HG03064 (cell line): ENCODE results near the gene PDE2A.
"Not testable (repeated sequence)": the region's sequence is repeated elsewhere in the genome, so short reads cannot be mapped to it uniquely, and the experiment has no call there.

ENCODE experiments used
- ATAC-seq: cut with Tn5 transposase; IDR thresholded peaks from one replicate; pipeline ENCODE4 v1.9.1; 2021; ENCODE audit warnings: low read depth; ENCODE audit not compliant: unreplicated experiment

PDE2A gene

DNA sequence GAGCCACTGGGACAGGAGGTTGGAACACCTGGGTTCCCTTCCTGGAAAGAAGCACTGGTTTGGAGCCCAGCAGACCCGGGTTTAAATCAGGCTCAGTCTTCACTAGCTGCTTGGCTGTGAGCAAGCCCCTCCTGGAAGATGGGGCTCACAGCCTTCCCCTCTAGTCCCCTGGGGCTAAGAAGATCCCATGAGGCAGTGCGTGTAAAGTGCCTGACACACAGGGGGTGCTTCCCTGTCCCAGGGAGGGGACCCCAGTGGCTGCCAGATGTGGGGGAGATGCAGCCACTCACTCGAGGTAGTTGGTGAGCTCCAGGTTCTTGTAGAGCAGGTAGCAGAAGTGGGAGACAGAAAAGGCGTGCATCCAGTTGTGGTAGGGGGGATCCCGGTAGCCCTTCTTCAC lies 93.2 kb downstream of the PDE2A start:
- ATAC-seq, result no peak

DNA sequence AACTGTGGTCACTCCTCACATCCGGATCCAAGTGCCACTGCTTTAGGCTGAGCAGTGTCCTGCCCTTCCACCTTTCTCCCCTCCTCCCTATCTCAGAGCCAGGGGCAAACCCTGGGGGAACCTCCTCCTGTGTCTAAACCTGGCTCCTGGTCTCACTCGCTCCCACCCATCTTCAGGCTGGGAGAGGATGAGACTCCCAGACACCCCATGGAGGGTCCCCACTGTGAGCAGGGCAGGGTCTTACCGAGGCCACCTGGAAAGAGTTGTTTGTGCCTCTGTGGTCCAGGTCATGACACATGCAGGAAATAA lies 93.6 kb downstream of the PDE2A start:
- no peak for ATAC-seq

DNA sequence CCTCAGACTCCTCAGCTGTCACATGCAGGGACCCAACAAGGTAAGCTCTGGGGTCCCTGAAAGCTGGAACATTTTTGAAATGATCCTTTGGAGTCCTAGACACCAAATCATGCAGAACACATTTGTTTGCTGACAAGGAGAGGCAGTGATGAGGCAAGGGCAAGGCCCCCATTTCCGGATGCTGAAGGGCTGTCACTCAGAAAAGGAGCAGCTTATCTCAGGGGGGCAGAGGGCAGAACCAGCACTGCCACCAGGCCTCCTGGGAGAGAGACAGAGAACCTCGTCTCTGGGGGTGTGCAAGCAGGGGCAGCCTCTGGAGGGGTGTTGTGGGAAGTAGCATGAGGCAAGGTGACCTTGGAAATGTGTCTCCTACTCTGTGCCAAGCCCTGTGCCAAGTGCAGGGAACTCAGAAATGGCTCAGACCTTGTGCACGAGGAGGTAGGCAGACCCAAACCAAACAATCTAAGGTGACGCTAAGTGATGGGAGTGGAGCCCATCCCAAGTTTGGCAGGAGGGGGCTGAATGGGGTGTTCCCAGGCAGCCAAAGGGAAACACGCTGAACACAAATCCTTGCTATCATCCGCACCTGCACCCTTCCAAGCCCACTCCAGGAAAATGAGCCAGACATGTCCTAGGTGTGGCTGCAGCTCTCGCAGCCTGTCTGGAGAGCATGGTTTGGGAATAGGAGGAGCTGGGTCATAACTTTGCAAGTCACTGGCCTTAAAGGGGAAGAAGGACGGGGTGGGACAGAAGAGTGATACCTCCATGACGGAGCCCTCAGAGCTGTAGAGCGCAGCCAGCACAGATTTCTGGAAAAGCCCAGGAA lies 94.2 kb downstream of the PDE2A start:
- no peak for ATAC-seq

DNA sequence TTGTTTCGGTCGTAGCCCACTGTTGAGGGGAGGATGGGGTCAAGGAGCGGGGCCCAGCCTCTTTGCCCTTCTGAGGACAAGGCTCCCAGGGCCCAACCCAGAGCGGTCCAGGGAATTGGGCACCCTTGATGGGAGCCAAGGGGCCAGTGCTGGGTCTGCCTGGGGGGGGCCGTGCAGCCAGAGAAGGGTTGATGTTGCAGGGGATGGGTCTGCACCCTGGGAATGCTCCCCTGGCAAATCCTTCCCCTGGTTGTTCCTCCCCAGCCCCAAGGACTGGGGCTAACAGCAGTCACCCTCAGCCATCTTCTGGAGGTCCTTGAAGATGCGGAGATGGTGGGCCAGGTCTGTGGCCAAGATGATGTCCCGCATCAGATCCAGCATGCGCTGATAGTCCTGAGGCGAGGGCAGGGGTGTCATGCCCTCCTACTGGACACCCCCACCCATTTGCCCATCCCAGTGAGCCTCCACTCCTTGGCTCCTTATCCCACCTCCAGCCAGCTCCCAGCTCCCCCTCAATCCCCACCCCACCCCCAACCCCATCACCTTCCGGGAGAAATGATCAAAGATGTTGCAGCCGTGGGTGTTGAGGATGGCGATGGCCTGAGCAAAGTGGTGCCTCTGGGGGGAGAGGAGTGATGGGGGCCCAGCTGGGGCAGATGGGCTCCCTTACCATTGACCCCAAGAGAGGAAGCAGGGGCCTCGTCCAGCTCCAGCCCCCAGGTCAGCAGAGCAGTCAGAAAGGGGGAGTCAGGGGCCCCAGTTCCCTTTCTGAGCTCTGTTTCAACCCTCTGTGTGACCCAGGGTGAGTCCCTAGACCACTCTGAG lies 95.0 kb downstream of the PDE2A start:
- no peak for ATAC-seq

DNA sequence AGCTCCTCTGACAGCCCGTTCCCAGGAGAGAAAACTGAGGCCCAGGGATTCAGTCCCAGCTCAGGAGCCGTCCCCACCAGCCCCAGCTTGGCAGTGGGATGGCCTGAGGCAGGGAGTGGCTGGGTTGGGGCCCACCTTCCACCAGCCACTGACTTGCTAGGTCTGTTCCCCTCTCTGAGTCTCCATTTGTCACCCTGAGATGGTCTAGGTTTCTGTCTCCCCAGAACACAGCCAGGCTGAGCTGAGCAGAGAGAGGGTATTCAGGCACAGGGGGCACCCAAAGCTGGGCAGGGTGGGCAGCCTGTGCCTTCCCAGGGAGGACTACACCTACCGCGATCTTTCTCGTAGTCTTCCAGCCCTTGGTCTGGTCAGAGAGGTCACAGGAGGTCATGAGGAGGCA lies 95.7 kb downstream of the PDE2A start:
- ATAC-seq, result no peak

DNA sequence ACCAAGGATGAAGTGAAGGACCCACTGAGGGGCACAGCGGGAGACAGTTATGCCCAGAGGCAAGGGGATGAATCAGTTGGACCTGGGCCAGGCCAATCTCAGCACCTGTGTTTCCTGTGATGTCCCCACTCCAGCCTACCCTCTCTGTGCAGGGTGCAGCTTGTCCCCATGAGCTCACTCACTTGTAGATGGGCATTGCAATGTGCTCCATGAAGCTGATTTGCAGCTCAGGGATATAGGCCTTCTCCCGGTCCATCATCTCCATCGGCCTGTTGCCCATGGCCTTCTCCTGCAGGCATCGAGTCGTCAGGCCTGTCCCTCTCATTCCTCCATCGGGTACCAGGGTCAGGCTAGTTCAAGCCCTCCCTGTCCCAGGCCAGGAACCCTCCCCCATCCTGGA lies 96.2 kb downstream of the PDE2A start:
- no peak for ATAC-seq

DNA sequence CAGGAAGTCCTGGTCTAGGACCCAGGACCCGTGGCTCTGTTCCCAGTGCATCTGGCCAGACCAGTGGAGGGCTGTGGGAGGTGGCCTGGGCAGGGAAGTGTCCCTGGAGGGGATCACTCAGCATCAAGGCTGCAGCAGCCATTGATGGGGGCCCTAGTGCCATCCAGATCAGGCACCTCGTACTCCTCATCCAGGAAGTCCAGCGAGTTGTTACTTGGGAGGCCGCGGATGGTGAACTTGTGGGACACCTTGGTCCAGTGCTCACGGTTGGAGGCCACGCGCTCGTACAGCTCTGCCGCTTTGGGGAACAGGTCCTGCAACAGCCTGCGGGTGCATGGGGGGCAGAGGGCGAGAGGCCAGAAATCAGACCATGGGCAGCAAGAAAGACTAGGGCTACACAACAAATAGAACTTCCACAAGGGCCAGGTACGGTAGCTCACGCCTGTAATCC lies 96.9 kb downstream of the PDE2A start:
- no peak for ATAC-seq

DNA sequence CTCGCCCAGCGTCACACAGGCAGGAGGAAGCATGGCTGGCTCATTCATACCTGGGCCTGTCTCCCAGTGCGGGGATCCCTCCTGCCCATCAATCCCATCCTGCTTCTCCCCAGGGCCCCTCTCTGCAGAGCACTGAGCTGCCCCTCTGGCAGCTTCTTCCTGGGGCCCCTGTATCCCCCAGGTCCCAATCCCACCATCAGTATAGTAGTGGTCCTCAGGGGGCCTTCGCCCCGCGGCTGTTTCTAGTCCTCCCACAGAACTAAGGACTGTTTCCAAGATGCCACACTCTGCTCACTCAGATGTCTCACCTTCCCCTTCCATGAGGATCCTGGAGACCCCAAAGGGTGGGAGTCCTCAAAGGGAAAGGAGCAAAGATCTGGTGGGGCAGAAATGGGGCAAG lies 97.6 kb downstream of the PDE2A start:
- no peak for ATAC-seq

DNA sequence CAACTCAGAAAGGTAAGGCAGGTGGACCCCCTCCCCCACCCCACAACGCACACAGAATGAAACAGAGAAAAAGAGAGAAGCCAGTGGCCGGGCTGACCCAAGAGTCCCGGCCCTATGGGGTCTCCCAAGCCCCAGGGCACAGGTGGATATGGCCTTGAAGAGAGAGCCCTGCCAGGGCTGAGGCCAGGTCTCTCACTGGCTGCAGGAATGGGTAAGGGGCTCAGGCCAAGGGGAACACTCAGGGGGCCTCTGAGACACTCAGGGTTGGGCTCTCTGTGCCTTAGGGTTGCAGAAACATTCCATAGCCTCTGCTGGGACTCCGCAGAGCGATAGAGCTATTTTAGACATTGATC lies 98.0 kb downstream of the PDE2A start:
- no peak for ATAC-seq

DNA sequence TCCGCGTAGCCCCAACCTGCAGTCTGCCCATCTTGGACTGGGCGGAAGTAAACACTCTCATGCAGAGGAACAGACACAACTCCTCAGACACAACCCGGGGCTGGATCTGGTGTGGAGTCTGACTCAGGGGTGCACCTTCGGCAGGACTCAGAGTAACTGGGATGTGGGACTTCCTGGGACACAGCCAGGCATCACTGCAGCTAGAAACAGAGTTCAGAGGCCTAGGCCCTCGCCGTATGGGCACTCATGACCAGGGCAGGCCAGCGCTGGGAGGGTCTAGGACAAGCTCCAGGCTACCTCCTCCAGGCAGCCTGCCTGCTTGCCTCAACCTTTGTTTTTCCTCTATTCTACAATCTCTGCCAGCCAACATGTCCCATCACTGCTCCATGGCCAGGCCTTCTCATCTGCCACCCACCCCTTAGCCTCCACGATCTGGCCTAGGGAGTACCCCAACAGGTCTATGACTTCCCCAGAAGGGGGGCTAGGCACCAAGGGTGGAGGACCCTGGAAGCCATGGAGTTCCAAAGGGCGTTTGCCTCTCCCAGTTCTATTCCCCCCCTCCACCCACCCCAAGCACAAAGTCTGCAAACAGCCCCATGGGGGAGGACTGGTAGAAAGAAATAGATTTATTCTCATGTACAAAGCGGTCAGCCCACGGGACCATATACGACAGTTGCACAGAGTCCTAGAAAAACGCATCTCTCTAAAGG lies 98.5 kb downstream of the PDE2A start:
- no peak for ATAC-seq

DNA sequence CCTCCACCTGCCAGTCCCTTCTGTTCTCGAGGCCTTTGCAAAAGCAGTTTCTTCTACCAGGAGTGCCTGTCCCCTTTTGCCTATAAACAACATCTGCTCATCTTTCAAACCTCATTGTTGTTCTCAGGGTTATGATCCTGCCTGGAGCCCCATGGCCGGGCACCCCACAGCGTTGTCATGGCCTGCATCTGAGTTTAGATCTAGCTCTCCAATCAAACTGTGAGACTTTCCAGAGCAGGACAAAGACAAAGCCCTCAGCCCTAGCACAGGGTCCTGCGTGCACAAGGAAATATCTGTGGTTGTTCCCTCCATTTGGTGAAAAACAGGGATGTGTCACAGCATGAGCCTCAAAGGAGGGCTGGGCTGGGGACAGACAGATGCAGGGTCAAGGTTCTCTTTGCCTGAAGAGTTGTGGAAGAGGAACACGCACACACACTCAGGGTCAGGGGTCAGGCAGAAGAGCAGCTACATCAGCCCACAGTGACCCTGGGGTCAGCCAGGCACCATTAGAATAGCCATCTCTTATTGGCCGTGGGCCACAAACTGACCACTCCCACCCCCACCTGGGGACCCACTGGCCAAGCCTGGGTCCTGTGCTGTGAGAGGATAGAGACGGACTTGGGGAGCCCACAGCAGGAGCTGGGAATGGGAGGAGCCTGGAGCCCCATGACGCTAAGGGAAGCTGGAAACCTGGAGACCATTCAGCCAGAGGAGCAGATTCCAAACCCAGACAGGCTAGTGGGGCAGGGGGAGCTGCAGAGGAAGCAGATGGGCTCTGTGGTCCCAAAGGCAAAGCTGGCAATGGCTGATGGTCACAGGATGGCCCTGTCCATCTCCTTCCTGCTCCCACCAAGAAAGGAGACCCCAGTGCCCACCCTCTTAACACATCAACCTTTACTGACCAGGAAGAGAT lies 99.4 kb downstream of the PDE2A start:
- no peak for ATAC-seq

DNA sequence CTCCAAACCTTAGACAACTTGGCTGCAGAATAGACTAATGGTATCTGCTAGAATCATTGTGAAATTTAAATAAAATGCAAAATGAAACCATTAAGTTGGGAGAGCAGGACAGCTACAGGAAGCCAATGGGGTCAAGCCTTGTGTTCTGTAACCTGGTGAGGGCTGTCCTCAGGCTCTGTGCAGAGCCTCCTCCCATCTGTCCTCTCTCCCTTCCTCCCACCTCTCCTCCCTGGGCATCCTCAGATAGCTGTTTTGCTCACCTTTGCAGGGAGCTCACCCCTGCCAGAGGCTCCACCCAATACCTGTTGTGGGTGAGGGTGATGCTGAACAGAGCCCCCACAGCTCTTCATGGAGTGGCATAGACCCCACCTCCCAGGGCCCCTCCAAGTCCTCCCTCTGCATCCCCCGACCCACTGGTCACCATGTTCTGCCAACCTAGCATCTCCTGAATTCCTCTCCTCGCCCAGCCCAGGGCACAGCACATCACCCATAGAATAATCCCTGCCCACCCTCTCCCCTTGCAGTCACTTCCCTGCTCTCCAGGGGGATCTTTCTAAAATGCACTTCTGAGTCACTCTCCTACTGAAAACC lies 100.3 kb downstream of the PDE2A start:
- ATAC-seq, result no peak

DNA sequence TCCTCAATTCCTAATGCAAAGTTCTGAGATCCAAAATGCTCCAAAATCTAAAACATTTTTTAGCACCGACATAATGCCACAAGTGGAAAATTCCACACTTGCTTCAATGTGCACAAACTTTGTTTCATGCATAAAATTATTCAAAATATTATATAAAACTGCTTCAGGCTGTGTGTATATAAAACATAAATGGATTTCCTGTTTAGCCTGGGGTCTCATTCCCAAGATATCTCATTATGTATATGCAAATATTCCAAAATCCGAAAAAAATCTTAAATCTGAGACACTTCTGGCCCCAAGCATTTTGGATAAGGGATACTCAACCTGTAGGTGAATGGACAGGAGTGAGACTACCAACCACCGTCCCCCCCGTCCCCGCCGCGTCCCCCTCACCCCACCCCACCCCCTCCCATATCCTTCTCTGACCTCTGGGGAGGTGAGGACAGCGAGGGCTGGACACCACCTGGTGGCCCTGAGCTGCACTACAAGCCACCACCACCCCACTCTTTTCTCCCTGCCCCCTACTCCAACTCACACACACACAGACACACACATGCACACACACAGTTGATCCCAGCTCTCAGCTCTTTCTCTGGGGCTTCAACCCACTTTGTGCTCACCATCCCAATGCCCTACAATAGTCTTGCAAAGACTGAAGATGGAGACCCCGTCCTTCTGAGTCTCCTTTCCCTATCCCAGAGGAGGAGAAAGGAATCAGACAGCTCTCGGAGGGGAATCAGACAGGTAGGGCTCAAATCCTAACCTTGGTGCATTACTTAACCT lies 101.0 kb downstream of the PDE2A start:
- ATAC-seq, result no peak

DNA sequence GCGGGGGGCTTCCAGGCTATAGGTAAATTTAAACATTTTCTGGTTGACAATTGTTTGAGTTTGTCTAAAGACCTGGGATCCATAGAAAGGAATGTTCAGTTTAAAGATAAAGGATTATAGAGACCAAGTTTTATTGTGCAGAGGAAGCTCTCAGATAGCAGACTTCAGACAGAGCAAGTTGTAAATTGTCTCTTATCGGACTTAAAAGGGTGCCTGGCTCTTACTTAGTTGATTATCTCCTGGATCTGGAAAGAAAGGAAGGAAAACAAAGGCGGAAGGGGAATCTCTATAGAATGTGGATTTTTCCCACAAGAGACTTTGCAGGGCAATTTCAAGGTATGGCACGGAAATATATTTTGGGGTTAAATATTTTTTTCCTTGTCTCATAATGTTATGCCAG lies 101.7 kb downstream of the PDE2A start:
- not testable (repeated sequence) for ATAC-seq

DNA sequence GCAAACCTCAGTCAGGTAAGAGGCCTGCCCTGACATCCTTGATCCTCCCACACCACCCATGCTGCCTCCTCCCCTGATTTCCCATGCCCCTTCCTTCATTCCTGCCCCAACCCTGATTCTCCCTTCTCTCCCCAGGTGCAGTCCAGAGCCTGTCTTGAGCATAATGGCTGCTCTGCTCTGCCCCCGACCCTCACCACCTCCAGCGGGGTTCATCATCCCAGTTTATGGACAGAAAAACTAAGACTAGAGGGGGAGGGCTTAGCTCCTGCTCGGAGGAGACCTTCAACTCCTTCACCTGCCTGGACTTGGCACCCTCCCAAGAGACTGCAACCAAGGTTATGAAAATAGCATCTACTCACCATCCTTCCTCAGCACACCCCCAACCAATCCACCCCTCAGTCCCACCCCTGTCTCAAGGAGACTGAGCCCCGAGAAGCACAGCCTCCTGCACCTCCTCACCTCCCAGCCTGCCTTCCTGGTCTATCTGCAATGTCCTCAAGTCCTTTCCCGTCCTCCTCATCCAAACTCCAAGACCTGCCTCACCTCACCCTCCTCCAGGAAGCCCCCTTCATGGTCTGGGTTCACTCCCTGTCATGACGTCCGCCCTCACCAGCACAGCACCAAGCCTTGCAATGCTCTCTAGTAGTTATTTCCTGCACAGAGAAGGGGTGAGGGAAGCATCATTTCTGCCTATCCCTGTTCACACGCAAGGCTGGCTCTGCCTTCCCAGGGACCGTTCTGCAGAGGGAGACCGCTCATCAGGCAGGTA lies 103.1 kb downstream of the PDE2A start:
- ATAC-seq, result no peak

DNA sequence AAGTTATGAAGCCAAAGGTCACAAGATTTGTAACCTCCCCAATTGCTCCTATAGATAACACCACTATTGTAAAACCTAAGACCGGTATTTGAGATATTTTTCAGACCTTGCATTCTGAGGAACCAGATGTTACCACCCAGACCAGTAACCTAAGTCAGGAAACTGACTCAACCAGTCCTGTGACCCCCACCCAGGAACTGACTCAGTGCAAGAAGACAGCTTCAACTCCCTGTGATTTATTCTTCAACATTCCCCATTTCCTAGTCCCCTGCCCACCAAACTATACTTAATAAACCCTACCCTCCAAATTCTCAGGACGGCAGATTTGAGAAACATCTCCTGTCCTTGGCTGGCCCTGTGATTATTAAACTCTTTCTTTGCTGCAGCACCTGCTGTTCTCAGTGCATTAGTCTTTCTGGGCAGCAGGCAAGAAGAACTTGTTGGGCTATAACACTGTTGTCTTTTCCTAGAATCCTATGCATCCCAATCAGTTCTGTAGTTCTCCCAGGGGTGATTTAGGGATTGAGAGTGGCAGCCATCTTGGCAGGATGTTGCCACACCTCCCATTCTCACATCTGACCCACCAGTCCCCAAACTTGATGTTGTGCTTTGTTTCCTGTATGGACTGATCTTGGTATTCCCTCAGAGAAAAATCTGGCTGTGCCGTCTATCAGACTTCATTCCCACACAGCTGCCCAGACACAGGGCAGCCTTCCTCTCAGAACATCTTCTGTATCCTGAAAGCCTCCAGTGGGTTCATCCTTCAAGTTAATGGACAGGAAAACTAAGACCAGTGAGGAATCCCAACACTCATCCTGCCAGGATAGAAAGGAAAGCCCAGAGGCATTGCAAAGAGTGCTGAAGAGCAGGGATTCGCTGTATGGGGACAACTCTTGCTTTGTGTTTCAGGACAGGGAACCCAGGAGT lies 104.0 kb downstream of the PDE2A start:
- no peak for ATAC-seq

DNA sequence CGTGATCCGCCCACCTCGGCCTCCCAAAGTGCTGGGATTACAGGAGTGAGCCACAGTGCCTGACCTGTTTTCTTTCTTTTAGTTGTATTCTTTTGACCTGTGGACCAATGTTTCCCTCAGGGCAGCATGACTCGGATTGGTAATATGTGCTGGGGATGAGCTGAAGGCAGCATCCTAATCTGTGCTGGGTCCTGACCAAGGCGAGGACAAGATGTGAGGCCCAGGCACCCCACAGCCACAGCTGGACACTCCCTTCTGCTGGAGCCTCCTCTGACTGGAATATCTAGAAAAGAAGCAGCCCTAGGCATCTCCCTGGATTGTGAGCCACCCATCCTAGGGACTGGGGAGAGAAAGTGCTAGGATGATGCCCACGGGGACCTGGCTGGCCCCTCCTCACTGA lies 105.4 kb downstream of the PDE2A start:
- no peak for ATAC-seq

DNA sequence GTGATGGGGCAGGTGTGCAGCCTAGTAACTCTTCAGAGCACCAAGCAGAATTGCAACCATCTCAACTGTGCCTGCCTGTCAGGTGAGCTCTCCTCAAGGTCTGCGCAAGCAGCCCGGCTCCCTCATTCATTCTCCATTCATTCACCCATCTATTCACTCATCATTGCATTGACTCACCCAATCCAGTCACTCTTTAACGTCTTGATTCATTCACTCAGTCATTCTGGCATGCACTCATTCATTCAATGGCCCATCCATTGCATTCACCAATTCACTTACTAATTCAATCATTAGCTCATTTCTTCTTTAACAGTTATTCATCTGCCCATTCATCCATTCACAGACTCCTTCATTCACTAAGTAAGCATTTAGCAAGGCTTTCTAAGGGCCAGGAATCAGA lies 111.8 kb downstream of the PDE2A start:
- no peak for ATAC-seq
